ENCODE data around the gene CEBPZOS. TPM values are rescaled to one million over a fixed set of nuclear protein-coding genes. Genes with fewer than 3 reads are reported as not detected.

The CEBPZOS gene
- total and polyA plus RNA-seq, 8 donors = 2.9 to 52.5 (median 32.4) TPM

GRCh38 chr2:37164757-37165156 is 31.5 kb upstream of the CEBPZOS start:
- Histone ChIP-seq H3K27me3 (no peaks in the 10 kb centered on the region), H3K4me1 (peaks cover 0 to 9% (median 0%) of the 10 kb centered on the region in 4 donors), H3K9me3 (peaks cover 0 to 19% (median 5%) of the 10 kb centered on the region in 4 donors), H3K36me3 (no peaks in the 10 kb centered on the region), H3K4me3 (no peak overlapping the region), H3K27ac (no peak overlapping the region)
- WGBS, 5 donors = 91 to 97% (median 94%) methylated on average over 1 of the region's 1 CpG
- TF ChIP-seq POLR2A (IDR thresholded peaks at IDR 0.05) (no peak), EP300 (IDR thresholded peaks at IDR 0.05) (no peak), CTCF (IDR thresholded peaks at IDR 0.05) (no peak)
- no peak for DNase-seq
- intact Hi-C loops (cut with DNase I; ENCODE audit: low total_unique reads) = no loop called here

DNA sequence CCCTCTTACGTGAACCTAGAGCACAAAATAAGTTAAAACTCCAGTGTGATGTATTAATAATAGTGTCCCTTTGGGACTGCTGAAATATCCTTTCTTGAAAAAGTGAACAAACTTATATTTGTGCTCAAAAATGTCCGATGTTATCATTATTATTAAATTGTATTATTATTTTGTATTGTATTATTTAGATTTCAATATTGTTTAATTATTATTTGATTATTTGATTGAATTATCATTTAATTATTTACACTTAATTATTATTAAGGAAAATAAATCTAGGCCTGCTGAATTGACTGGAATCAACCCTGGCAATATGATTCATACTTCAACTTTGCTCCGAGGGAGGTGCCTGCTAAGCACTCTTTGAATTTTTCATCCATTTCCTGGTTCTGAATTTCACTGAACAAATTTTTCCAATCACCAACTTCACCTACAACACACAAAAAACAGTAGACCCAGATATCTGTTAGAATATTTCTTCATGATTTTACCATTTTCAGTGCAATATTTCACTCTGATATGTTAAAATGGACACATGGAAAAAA is 28.6 kb upstream of the CEBPZOS start:
- intact Hi-C loops (cut with DNase I; ENCODE audit: low total_unique reads) = no loop called here
- TF ChIP-seq POLR2A (IDR thresholded peaks at IDR 0.05) (no peak), POLR2AphosphoS5 (IDR thresholded peaks at IDR 0.05) (no peak), EP300 (IDR thresholded peaks at IDR 0.05) (no peak)
- H3K27ac ChIP-seq = peak overlapping the region in 3 of 5 donors; percentile 39 to 65 (median 49)
- peak in 1 of 2 donors; percentile 62 for DNase-seq
- H3K9me3 ChIP-seq = peaks cover 0 to 19% (median 5%) of the 10 kb centered on the region in 4 donors
- 74 to 80% (median 76%) methylated on average over 3 of the region's 3 CpGs for WGBS, 5 donors
- H3K4me1 ChIP-seq = peaks cover 0 to 9% (median 0%) of the 10 kb centered on the region in 4 donors
- no peaks in the 10 kb centered on the region for H3K36me3 ChIP-seq
- no peak overlapping the region for H3K4me3 ChIP-seq
- no peaks in the 10 kb centered on the region for H3K27me3 ChIP-seq

DNA sequence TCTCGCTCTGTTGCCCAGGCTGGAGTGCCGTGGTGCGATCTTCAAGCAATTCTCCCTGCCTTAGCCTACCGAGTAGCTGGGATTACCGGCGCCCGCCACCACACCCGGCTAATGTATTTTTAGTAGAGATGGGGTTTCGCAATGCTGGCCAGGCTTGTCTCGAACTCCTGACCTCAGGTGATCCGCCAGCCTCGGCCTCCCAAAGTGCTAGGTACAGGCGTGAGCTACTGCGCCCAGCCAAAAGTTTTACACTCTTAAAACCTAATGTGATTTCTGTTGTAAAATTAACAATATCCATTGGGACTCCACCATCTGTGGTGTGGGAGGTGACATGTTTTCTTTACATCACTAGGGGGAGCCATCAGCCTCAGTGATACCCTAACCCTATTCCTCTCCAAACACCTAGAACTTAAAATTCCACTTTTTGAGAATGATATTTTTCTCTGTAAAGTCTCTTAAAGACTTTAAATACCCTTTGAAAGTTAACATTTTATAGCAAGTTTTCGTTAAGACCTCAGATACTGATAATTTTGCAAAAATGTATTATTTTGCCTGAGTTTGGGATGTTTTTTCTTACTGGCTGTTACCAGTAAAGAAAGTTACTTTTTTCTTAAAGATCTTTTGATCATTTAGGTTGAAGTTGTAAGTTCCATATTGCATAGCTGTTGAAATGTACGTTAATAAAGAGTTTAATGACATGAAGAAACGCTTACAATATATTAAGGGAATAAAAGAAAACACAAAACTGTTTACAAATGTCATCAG is 27.9 kb upstream of the CEBPZOS start:
- intact Hi-C loops (cut with DNase I; ENCODE audit: low total_unique reads) = no loop called here
- TF ChIP-seq CTCF (IDR thresholded peaks at IDR 0.05) = peak in 4 of 7 experiments; percentile 41 to 47 (median 46)
- no peak for TF ChIP-seq POLR2AphosphoS5 (IDR thresholded peaks at IDR 0.05)
- TF ChIP-seq EP300 (IDR thresholded peaks at IDR 0.05) = no peak
- H3K4me3 ChIP-seq = no peak overlapping the region
- H3K27ac ChIP-seq = peak overlapping the region in 3 of 5 donors; percentile 39 to 65 (median 49)
- WGBS, 5 donors = 53 to 59% (median 55%) methylated on average over 17 of the region's 17 CpGs
- H3K27me3 ChIP-seq = no peaks in the 10 kb centered on the region
- peak in 1 of 2 donors; percentile 59 for DNase-seq
- H3K4me1 ChIP-seq = peaks cover 0 to 9% (median 0%) of the 10 kb centered on the region in 4 donors
- H3K9me3 ChIP-seq = peaks cover 0 to 18% (median 5%) of the 10 kb centered on the region in 4 donors
- no peaks in the 10 kb centered on the region for H3K36me3 ChIP-seq

DNA sequence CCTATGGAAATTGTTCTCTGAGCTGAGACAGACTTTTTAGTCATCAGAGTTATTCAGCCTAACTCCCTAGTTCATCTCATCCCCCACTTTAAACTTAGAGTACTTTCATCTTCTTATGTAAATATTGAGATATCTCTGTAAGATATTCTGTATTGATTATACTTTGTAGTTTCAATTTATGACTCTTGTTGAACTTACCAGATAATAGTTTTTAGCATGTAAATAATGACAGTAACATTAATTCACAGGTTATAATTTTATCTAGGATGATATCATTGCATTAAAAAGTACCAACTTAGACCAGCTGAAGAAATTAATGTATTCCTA is 24.7 kb upstream of the CEBPZOS start:
- TF ChIP-seq POLR2AphosphoS5 (IDR thresholded peaks at IDR 0.05) (no peak), EP300 (IDR thresholded peaks at IDR 0.05) (no peak), POLR2A (IDR thresholded peaks at IDR 0.05) (no peak), CTCF (IDR thresholded peaks at IDR 0.05) (no peak)
- Histone ChIP-seq H3K9me3 (no peaks in the 10 kb centered on the region), H3K27me3 (no peaks in the 10 kb centered on the region), H3K4me1 (peaks cover 0 to 9% (median 0%) of the 10 kb centered on the region in 4 donors), H3K36me3 (no peaks in the 10 kb centered on the region), H3K4me3 (no peak overlapping the region), H3K27ac (no peak overlapping the region)
- intact Hi-C loops (cut with DNase I; ENCODE audit: low total_unique reads) = no loop called here
- no peak for DNase-seq

DNA sequence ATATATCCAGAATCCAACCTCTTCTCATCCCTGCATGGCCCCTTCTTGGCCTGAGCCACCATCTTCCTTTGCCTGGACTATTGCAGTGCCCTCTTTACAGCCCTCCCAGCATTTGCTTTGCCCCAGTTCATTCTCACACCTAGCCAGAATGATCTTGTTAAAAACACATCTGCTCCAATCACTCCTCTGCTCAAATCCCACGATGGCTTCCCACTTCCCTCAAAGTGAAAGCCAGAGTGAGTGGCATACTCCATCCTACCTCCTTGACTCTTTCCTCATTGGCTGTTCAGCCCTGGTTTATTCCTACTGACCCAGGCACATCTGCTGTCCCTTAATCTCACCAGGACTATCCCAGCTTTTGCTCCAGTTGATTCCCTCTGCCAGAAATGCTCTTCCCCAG is 22.6 kb upstream of the CEBPZOS start:
- Histone ChIP-seq H3K4me3 (no peak overlapping the region), H3K36me3 (no peaks in the 10 kb centered on the region), H3K9me3 (no peaks in the 10 kb centered on the region), H3K4me1 (no peaks in the 10 kb centered on the region), H3K27me3 (no peaks in the 10 kb centered on the region), H3K27ac (no peak overlapping the region)
- intact Hi-C loops (cut with DNase I; ENCODE audit: low total_unique reads) = no loop called here
- no peak for DNase-seq
- WGBS, 5 donors = 73 to 92% (median 80%) methylated on average over 1 of the region's 1 CpG
- no peak for TF ChIP-seq POLR2A (IDR thresholded peaks at IDR 0.05)
- TF ChIP-seq EP300 (IDR thresholded peaks at IDR 0.05) = no peak
- no peak for TF ChIP-seq POLR2AphosphoS5 (IDR thresholded peaks at IDR 0.05)
- TF ChIP-seq CTCF (IDR thresholded peaks at IDR 0.05) = no peak

Measured in stomach (tissue), 9 donors.